GM19324 (cell line): ENCODE results near the gene TPSAB1.
"Not testable (repeated sequence)": the region's sequence is repeated elsewhere in the genome, so short reads cannot be mapped to it uniquely, and the experiment has no call there.

Experiments
- ATAC-seq: cut with Tn5 transposase; IDR thresholded peaks from one replicate; pipeline ENCODE4 v1.9.1; 2021; ENCODE audit warnings: mild to moderate bottlenecking, moderate library complexity; ENCODE audit not compliant: unreplicated experiment, low FRiP score

TPSAB1 gene

DNA sequence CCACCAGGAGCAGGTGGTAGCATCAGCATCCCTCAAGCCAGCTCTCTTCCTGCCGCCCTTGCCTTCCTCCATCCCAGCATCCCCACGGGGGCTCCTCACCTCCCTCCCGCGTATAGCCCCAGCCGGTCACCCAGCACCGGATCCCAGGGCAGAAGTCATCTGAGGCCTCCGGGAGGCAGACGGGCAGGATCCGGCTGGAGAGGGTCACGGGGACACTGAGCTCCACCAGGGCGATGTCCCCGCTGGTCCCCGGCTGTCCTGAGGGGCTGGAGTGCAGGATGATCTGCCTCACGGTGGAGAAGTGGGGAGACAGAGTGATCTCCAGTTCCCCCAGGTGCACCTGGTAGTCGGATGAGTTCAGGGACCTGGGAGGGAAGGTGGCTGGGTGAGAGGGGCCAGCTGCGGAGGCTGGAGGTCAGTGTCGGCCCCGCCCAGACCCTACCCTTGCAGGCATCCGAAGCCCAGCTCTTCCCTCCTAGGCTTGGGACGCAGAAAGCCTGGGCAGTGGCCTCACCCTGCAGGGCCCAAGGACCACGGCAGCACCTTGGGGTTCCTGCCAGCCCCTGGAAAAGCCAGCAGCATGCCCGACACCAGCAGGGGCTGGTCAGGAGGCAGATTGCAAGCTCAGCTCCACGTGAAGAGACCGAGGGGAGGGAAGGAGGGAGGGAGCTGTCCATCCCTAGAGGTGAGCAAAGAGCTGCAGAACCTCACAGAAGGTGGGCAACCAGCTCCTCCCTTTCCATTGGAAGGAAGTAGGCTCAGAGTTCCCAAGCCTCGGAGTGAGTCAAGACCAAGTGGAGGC is 17.8 kb upstream of the TPSAB1 start:
- ATAC-seq, result no peak

DNA sequence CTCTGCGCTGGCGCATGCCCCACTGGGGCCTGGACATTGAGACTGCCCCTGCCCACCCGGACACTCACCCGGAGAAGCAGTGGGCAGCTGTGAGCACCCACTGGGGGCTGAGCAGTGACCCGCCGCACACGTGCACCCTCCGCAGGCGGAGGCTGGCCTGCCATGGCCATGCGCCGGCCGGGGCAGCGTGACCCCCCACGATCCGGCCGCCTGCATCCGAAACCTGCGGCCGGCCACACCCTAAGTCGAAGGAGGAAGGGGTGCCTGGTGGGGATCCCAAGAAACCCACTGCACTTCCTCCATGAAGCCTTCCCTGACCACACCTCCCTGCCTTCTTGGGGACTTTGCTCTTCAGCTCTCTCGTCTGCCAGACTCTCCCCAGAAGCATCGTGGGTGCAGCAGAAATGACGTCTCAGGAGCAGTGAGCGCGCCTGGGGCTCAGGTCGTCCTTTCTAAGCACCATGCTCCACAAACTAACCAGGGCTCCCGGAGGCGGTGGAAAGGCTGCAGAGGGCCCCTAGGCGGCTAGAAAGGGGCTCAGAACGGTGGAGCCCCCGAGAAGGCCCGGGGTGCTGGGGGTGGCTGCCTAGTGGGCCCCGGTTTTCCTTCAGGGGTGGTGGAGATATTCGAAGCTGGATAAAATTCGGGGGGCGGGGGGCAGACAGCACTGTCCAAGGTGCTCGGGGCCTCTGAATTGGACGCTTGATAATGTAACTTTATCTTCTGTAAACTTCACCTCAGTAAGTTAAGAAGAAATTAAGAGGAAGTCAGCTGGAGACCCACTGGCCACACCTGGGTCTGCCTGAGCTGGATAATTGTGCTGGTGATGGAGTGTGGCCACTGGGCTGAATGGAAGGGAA is 16.9 kb upstream of the TPSAB1 start:
- ATAC-seq, result no peak

DNA sequence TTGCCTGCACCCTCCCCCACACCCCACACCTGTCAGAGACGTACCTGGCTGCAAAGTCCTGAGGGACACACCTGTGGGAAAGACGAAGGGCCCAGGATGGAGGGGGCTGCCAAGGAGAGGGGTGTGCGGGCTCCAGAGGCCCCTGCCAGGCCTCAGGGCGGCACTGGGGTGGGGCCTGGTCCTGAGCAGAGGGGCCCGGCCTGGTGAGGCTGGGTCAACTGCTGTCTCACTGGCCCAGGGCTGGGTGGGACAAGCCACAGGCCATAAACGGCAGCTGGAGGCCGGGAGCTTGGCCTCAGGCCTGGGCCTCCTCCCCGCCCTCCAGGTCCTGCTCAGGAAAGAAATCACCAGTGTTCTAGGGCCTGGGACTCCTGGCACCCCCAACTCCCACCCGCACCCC is 15.9 kb upstream of the TPSAB1 start:
- no peak for ATAC-seq

DNA sequence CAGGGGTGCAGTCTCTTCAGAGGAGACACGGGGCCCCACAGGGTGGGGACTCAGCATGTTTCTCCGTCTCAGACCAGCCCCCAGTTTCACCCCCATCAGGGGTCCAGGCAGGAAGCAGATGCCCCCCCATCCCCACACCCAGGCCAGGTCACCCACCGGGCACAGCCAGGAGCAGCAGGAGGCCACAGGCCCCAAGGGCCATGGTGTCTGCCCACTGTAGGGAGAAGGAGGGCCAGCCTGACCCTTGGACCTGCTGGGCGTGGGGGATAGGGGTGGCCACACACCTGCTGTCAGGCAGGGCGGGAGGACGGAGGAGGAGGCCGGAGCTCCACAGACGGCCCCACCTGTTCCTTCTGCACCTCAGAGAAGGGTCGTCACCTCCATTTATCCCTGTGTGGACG is 15.5 kb upstream of the TPSAB1 start, which contains the start of gene TPSG1:
Gene TPSG1, minus strand, starts transcription at position 218 of the 401 bp plus-strand sequence. Its CDS starts 16 bp downstream, at position 202.
- no peak for ATAC-seq

DNA sequence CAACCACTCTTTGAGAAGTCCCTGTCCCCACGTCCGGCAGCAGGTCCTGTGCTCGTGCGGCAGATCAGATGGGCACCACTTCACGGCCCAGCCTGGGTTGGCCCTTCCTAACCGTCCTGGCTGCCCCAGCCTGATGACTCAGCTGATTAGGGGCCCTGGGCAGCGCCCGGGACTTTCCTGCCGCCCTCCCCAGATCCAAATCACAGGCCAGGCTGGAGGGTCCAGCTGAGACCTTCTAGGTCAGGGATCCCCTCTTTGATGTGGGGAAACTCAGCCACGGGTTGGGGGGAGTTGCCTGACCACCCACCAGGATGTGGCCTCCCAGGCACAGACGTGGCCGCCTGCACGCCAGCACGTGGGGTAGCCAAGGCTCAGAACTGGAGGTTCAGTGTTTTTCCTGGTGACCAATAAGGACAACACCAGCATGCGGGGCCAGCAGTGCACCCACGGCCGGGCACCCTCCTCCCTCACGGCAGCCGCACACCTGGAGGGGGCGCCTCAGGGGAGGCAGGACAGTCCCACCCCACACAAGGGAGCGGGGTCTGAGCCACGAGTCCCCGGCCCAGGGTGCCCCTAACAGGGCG is 14.7 kb upstream of the TPSAB1 start:
- ATAC-seq, result not testable (repeated sequence)

DNA sequence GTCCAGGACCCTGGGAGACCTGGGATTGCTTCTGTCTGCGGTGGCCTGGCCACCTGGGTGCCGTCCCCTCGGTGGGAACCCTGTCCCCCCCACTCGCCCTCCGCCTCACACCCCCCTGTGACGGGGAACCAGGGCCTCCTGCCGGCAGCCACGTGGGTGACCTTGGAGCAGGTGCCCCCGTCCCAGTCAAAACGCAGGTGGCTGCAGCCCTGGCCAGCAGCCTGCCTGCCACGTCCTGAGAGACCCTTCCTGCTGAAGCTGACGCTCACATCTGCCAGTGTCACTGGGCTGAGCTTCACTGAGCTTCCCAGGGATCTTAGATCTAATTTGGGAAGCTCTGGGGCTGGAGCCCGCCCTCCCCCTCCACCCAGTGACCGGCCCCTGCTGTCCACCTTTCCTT is 13.8 kb upstream of the TPSAB1 start:
- not testable (repeated sequence) for ATAC-seq

DNA sequence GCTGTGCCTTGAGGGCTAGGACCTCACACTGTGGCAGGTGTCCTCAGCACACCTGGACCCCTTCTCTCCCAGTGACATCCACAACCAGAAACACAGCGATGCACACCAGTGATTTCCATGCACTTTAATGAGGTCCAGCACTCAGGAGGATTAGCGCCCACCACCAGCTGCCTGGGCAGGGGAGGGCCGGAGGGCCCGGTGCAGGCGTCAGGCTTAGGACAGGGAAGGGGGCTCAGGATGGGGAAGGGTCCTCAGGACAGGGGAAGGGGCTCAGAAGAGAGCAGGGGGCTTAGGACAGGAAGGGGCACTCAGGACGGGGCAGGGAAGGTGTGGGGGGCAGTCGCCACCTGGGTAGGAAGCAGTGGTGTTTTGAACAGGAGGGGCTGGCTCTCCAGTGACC is 12.3 kb upstream of the TPSAB1 start:
- not testable (repeated sequence) for ATAC-seq

DNA sequence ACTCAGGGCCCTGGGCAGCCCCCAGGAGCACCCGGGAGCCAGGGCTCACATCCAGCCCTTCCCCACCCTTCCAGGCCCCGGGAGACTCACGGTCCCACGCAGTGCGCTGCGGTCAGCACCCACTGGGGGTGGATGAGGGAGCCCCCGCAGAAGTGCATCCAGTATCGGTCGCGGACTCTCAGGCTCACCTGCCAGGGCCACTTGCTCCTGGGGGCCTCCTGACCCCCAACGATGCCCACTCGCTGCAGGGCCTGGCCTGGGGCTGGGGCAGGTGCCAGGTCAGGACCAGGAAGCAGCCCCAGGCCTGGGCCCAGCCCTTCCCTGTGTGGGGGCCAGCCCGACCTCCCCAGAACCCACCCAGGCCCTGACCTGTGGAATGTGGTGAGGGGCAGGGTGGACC is 11.0 kb upstream of the TPSAB1 start:
- ATAC-seq, result not testable (repeated sequence)

DNA sequence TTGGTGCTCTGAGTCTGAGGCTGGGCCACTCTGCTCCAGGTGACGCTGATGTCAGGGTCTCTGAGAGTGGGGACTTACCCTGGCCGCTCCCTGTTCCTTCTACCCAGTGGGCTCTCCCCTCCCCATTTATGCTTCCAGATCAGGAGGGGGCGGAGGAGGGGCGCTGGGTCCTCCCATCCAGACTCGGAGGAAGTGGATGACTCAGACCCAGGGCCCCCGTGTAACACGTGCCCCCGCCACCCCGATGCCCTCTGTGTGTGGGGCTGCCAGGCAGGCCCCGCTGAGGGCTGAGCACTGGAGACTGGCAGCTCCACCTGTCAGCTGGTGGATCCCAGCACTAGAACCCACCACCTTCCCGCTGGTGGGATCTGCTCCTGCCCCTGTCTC is 10.4 kb upstream of the TPSAB1 start, which contains the start of gene TPSB2:
Gene TPSB2, minus strand, starts transcription at position 101 of the 387 bp plus-strand sequence. CDS start 233 bp downstream, outside the sequence.
- ATAC-seq, result not testable (repeated sequence)

DNA sequence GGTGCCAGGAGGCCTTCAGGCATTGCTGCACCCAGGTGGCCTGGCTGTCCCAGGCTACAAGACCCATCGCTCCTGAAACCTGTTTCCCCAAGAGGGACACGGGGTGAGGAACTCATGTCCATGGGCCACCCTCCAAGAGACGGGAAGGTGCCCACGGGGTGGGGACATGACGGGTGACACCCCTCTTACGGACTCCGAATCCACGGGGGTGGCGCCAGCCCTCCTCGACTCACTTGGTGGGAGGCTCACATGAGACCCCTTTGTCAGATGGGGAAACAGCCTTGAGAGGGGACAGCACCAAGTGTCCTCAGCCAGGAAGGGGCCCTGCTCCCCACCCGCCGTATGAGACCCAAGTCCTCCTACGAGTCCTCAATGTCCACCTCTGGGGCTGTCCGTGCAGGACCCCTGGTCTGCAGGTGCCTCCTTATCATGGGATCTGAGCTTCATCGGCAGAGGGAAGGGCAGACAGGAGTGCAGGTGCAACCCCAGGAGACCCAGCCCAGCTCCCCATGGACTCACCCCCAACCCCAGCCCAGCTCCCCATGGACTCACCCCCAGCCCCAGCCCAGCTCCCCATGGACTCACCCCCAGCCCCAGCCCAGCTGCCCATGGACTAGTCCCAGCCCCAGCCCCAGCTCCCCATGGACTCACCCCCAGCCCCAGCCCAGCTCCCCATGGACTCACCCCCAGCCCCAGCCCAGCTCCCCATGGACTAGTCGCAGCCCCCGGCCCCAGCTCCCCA is 9.9 kb upstream of the TPSAB1 start:
- not testable (repeated sequence) for ATAC-seq

DNA sequence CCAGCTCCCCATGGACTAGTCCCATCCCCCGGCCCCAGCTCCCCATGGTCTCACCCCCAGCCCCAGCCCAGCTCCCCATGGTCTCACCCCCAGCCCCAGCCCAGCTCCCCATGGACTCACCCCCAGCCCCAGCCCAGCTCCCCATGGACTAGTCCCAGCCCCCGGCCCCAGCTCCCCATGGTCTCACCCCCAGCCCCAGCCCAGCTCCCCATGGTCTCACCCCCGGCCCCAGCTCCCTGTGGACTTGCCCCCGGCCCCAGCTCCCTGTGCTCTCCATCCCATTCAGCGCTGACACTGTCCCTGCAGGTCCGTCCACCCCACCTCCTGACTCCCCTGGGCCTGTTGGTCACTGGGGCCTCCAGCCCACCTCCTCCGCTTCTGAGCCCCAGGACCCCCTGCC is 9.2 kb upstream of the TPSAB1 start:
- ATAC-seq, result not testable (repeated sequence)

DNA sequence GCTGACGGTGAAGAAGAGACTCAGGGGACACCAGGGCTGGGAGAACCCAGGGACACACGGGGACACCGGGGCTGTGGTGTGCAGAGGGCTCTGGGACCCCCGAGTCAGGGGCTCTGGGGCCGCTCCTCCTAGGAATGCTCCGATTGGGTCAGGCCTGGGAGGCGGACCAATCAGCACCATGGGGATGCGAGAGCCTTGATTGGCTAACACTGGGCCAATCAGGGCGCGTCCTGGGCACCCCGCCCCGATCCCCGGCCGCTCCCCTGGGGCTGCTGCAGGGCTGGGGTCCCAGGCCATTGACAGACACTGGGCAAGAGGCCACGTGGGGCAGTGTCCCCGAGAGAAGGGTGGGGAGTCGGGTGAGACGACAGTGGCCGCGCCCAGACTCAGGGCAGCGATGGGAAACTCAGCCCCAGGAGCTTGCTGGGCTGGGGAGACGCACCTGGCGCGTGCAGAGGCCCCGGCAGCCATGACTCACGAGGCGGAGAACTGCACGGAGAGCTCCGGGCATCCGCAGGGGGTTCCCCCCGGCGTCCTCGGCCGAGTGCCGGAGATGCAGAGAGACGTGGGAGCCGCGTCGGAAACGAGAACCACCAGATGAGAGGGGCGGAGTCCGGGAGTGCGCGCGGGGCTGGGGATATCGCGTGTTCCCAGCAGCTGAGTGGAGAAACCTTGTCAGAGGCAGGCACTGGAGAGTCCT is 8.3 kb upstream of the TPSAB1 start:
- ATAC-seq, result not testable (repeated sequence)

DNA sequence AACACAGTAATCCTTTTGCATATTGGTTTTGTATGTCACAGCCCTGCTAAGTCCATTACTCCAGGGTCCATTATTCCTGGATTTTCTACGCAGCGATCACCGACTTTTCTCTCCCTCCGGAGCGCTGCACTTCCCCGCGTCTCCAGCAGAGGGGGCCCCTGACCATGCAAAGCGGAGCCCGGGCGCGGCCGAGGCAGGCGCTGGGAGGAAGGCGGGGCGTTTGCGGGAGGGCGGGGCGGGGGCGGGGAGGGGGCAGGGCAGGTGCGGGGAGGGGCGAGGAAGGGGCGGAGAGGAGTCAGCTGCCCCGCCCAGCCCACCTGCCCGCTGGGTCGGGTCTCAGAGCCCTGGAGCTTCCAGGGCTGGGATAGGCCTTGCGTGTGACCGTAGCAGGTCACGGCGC is 3.8 kb upstream of the TPSAB1 start:
- ATAC-seq, result not testable (repeated sequence)

DNA sequence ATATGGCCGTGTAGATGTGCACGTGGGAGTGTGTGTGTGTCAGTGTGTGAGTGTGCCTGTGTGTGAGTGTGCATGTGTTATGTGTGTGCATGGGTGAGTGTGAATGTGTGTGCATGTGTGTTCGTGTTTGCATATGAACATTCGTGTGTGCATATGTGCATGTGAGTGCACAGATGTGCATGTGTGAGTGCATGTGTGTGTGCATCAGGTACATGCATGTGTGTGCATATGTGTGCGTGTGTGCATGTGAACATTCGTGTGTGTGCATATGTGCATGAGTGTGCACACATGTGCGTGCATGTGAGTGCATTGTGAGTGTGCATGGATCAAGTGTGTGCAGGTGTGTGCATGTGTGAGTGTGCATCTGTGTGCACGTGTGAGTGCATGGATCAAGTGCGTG is 2.5 kb upstream of the TPSAB1 start:
- ATAC-seq, result no peak

DNA sequence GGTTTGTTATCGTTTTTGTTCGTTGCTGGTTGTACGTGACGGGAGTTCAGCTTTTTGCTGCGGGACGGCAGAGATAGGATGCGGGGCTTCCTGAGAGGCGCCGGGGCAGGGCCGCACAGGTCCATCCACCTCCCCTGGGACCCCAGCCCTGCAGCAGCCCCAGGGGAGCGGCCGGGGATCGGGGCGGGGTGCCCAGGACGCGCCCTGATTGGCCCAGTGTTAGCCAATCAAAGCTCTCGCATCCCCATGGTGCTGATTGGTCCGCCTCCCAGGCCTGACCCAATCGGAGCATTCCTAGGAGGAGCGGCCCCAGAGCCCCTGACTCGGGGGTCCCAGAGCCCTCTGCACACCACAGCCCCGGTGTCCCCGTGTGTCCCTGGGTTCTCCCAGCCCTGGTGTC is 1.6 kb upstream of the TPSAB1 start:
- not testable (repeated sequence) for ATAC-seq

DNA sequence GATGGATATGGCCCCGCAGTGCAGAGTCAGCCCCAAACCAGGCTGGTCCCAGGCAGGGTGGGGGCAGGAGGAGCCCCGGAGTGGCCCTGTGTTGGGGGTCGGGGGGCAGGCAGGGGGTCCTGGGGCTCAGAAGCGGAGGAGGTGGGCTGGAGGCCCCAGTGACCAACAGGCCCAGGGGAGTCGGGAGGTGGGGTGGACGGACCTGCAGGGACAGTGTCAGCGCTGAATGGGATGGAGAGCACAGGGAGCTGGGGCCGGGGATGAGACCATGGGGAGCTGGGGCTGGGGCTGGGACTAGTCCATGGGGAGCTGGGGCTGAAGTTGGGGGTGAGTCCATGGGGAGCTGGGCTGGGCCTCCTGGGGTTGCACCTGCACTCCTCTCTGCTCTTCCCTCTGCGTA is 930 bp upstream of the TPSAB1 start:
- not testable (repeated sequence) for ATAC-seq

DNA sequence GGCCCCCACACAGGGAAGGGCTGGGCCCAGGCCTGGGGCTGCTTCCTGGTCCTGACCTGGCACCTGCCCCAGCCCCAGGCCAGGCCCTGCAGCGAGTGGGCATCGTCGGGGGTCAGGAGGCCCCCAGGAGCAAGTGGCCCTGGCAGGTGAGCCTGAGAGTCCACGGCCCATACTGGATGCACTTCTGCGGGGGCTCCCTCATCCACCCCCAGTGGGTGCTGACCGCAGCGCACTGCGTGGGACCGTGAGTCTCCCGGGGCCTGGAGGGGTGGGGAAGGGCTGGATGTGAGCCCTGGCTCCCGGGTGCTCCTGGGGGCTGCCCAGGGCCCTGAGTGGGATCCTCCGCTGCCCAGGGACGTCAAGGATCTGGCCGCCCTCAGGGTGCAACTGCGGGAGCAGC is 576 bp downstream of the TPSAB1 start:
- not testable (repeated sequence) for ATAC-seq

DNA sequence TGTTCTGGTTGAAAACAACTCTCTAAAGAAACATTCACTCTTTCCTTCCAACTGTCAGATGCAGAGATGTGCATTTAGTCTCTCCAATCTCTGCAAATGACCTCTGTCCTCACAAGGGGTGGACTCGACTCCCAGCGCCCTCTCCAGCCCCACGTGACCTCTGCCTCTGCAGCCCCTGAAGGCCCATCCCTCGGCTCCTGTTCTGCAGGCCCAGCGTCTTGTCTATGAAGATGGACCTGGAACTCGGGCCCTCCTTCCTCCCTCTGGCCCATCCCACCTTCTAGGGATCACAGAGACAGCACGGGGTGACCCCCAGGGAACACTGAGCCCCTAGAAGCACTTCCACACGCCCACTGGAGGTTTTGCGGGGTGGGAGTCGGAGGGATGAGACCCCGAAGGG is 2.9 kb downstream of the TPSAB1 start:
- ATAC-seq, result not testable (repeated sequence)
